HTR-8/SVneo (cell line): ENCODE results near the gene TRABD2B.

Experiments
- DNase-seq: peaks from one replicate; pipeline ENCODE4 v3.0.0; 2011; ENCODE audit warnings: low spot score, mixed read lengths; ENCODE audit not compliant: insufficient read length
- FAIRE-seq: peaks from 2 replicates; lab custom pipeline; 2011; peaks lifted over from hg19 to GRCh38; lab: Jason Lieb, UNC

The TRABD2B gene

GRCh38 chr1:47787560-47787959 is 209.6 kb downstream of the TRABD2B start:
- DNase-seq (no peak), FAIRE-seq (no peak)

- FAIRE-seq, result no peak
- no peak for DNase-seq
Measured at GRCh38 chr1:47786316-47786715, 210.9 kb downstream of the TRABD2B start.

GRCh38 chr1:47785561-47786271 is 211.5 kb downstream of the TRABD2B start:
- no peak for DNase-seq
- FAIRE-seq, result no peak

GRCh38 chr1:47785118-47785517 is 212.1 kb downstream of the TRABD2B start:
- FAIRE-seq (no peak), DNase-seq (no peak)

GRCh38 chr1:47784497-47784822 is 212.7 kb downstream of the TRABD2B start:
- FAIRE-seq, result no peak
- no peak for DNase-seq

- no peak for DNase-seq
- FAIRE-seq, result no peak
Measured at GRCh38 chr1:47783638-47784496, 213.3 kb downstream of the TRABD2B start.

- FAIRE-seq (no peak), DNase-seq (no peak)
Measured at GRCh38 chr1:47782414-47783166, 214.6 kb downstream of the TRABD2B start.

GRCh38 chr1:47781171-47781959 is 215.8 kb downstream of the TRABD2B start:
- DNase-seq (no peak), FAIRE-seq (no peak)

GRCh38 chr1:47780469-47780995 is 216.7 kb downstream of the TRABD2B start:
- no peak for DNase-seq
- FAIRE-seq, result no peak

- FAIRE-seq (no peak), DNase-seq (no peak)
Measured at GRCh38 chr1:47779613-47780012, 217.6 kb downstream of the TRABD2B start.

GRCh38 chr1:47778280-47778679 is 218.9 kb downstream of the TRABD2B start:
- DNase-seq, result no peak
- FAIRE-seq, result no peak

- DNase-seq (no peak), FAIRE-seq (no peak)
Measured at GRCh38 chr1:47777322-47777721, 219.9 kb downstream of the TRABD2B start.

- DNase-seq (no peak), FAIRE-seq (no peak)
Measured at GRCh38 chr1:47776667-47777131, 220.5 kb downstream of the TRABD2B start.

GRCh38 chr1:47774986-47775834 is 222.0 kb downstream of the TRABD2B start:
- FAIRE-seq, result no peak
- DNase-seq, result no peak

- no peak for DNase-seq
- no peak for FAIRE-seq
Measured at GRCh38 chr1:47772960-47773682, 224.1 kb downstream of the TRABD2B start.

GRCh38 chr1:47772281-47772680 is 224.9 kb downstream of the TRABD2B start:
- no peak for FAIRE-seq
- DNase-seq, result no peak

GRCh38 chr1:47771751-47772150 is 225.4 kb downstream of the TRABD2B start:
- DNase-seq, result no peak
- no peak for FAIRE-seq

- no peak for FAIRE-seq
- no peak for DNase-seq
Measured at GRCh38 chr1:47769983-47770382, 227.2 kb downstream of the TRABD2B start.
